GM12878 (cell line): Measurements from ENCODE around the gene PDCD2. TPM values are rescaled to one million over a fixed set of nuclear protein-coding genes. Genes with fewer than 3 reads are reported as not detected.

ENCODE experiments used
- CBFB ChIP-seq: IDR thresholded peaks from 2 replicates; pipeline ENCODE4 v1.6.1; 2016; ENCODE audit warnings: antibody characterized with exemption, low read depth
- CHD4 ChIP-seq: fragments of 200-600 bp; sonication (generic); IDR thresholded peaks from 2 replicates; pipeline ENCODE4 v1.6.1; 2016; ENCODE audit warnings: mild to moderate bottlenecking
- LARP7 ChIP-seq: fragments of 450-650 bp; IDR thresholded peaks from 2 replicates; pipeline ENCODE4 v1.6.1; 2017; ENCODE audit warnings: mild to moderate bottlenecking
- NR2C1 ChIP-seq: fragments of 450-650 bp; IDR thresholded peaks from 2 replicates; pipeline ENCODE4 v1.6.1; 2017; ENCODE audit warnings: antibody characterized with exemption, mild to moderate bottlenecking, moderate library complexity
- SUPT20H ChIP-seq: IDR thresholded peaks from 2 replicates; pipeline ENCODE4 v1.6.1; 2011; ENCODE audit warnings: low read depth, mild to moderate bottlenecking, low read length, moderate library complexity, borderline replicate concordance; ENCODE audit not compliant: control insufficient read depth
- TAF1 ChIP-seq: IDR thresholded peaks from 2 replicates; pipeline ENCODE4 v1.6.1; 2011; ENCODE audit warnings: mild to moderate bottlenecking, low read depth, low read length, borderline replicate concordance
- YY1 ChIP-seq: IDR thresholded peaks from 2 replicates; pipeline ENCODE4 v1.6.1; 2011; ENCODE audit warnings: low read depth, mild to moderate bottlenecking, low read length
- ZNF24 ChIP-seq: fragments of 450-650 bp; IDR thresholded peaks from 2 replicates; pipeline ENCODE4 v1.6.1; 2017; ENCODE audit warnings: antibody characterized with exemption, mild to moderate bottlenecking
- polyA plus RNA-seq, 11 experiments: library from polyadenylated mRNA; depleted of rRNA in 4 of 11; unstranded in 6 of 11; stranded (reverse) in 5 of 11; fragments of >200 nt; fragmentation: Nextera tagmentation in 4 of 11; fragmentation: Illumina TruSeq in 1 of 11; extraction: Ambion mirVana in 4 of 11; extraction: Trizol in 1 of 11; gene quantifications; 1 replicate in 1 of 11; 2 replicates in 10 of 11; pipeline versions ENCODE4 v1.2.1 to v1.2.3, GENCODE V29; 2011 to 2016; ENCODE audit warnings: inconsistent platforms in 2 of 11, missing spikeins in 2 of 11, low read depth in 1 of 11
- total RNA-seq, 4 experiments: library from RNA; depleted of rRNA in 3 of 4; stranded (reverse); fragments of >200 nt in 3 of 4; fragmentation: Illumina TruSeq in 1 of 4; extraction: Trizol in 1 of 4; gene quantifications; 2 replicates each; pipeline versions ENCODE4 v1.2.1 to v1.2.3, GENCODE V29; 2013 to 2021
- TF ChIP-seq, protein P1 (sequence below): fragments of 450-650 bp; IDR thresholded peaks from 2 replicates; pipeline ENCODE4 v1.6.1; 2016; ENCODE audit warnings: mild to moderate bottlenecking
- TF ChIP-seq, protein P2 (sequence below): fragments of 450-650 bp; IDR thresholded peaks from 2 replicates; pipeline ENCODE4 v1.6.1; 2018; ENCODE audit warnings: mild to moderate bottlenecking, low read depth, moderate library complexity; ENCODE audit not compliant: partially characterized antibody

The PDCD2 gene
- total and polyA plus RNA-seq, 10 of the 15 experiments (the other 5 are each of a cell fraction or from before 2014, with no cell fraction given) = 27.4 to 154 (median 101) TPM

DNA sequence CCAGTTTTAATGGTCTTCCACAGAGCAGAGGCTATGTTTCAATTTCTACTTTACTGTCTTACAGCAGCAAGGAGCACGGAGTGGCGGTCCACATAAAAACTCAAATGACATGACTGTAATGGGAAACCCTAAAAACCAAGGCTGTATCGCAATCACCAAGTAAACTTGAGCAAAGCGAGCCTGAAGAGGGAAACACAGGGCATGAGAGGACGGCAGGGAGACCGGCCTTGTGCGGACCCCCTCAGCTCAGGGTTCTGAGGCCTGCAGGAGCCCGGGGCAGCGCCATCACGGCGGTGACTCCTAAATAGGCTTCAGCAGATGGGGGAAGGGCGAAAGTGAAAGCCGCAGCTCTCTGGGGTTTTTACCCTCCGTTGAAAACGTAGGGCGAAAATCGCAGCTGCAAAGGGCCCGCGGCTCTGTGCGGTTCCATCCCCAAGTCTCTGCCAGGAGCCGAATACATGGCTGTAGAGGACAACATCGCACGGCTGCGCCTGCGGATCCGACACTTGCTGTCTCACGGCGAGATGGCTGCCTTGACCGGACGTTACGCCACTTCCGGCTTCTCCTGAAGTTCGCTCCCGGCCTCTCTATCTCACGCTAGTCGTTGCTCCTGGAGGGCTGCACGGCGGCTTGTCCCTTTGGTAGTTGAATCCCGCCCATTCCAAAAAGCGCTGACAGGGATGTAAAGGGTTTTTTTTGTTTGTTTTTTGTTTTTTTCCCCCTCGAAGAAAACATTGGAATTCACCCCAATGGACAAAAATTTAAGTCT is 31.5 kb downstream of the PDCD2 start, which contains the start of gene PSMB1 (continued):
- 0 out of 2 replicates have a peak, but pooled peaks have one; percentile 9 for TF ChIP-seq ZNF24
- peak; percentile 84 for TF ChIP-seq TAF1
- TF ChIP-seq CHD4 = no peak
- TF ChIP-seq, protein P1, sequence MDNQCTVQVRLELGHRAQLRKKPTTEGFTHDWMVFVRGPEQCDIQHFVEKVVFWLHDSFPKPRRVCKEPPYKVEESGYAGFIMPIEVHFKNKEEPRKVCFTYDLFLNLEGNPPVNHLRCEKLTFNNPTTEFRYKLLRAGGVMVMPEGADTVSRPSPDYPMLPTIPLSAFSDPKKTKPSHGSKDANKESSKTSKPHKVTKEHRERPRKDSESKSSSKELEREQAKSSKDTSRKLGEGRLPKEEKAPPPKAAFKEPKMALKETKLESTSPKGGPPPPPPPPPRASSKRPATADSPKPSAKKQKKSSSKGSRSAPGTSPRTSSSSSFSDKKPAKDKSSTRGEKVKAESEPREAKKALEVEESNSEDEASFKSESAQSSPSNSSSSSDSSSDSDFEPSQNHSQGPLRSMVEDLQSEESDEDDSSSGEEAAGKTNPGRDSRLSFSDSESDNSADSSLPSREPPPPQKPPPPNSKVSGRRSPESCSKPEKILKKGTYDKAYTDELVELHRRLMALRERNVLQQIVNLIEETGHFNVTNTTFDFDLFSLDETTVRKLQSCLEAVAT = peak; percentile 76
- TF ChIP-seq LARP7 = peak; percentile 81; the same call in 1 of the 2 replicates
- TF ChIP-seq CBFB = peak; percentile 75
- peak; percentile 96 for TF ChIP-seq YY1
- no peak for TF ChIP-seq SUPT20H
- TF ChIP-seq NR2C1 = peak; percentile 53; the same call in 1 of the 2 replicates
- TF ChIP-seq, protein P2, sequence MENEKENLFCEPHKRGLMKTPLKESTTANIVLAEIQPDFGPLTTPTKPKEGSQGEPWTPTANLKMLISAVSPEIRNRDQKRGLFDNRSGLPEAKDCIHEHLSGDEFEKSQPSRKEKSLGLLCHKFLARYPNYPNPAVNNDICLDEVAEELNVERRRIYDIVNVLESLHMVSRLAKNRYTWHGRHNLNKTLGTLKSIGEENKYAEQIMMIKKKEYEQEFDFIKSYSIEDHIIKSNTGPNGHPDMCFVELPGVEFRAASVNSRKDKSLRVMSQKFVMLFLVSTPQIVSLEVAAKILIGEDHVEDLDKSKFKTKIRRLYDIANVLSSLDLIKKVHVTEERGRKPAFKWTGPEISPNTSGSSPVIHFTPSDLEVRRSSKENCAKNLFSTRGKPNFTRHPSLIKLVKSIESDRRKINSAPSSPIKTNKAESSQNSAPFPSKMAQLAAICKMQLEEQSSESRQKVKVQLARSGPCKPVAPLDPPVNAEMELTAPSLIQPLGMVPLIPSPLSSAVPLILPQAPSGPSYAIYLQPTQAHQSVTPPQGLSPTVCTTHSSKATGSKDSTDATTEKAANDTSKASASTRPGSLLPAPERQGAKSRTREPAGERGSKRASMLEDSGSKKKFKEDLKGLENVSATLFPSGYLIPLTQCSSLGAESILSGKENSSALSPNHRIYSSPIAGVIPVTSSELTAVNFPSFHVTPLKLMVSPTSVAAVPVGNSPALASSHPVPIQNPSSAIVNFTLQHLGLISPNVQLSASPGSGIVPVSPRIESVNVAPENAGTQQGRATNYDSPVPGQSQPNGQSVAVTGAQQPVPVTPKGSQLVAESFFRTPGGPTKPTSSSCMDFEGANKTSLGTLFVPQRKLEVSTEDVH = no peak
